ENCODE results near the gene HABP2.

Gene HABP2

GRCh38 chr10:113520690-113521474, 32.0 kb upstream of the HABP2 start:
- DNase-seq (ENCODE audit: low read depth): peak; percentile 37
- peak; percentile 100 for TF ChIP-seq CTCF (conservative IDR thresholded peaks at IDR 0.05; ENCODE audit: low read depth, low read length)
- no peak overlapping the region for H3K4me3 ChIP-seq (ENCODE audit: low read length)

- no peak overlapping the region for H3K4me3 ChIP-seq (ENCODE audit: low read length)
- TF ChIP-seq CTCF (conservative IDR thresholded peaks at IDR 0.05; ENCODE audit: low read depth, low read length): no peak
- no peak for DNase-seq (ENCODE audit: low read depth)
Observed at GRCh38 chr10:113521475-113521795, 31.4 kb upstream of the HABP2 start.

GRCh38 chr10:113522460-113522859, 30.4 kb upstream of the HABP2 start:
- no peak overlapping the region for H3K4me3 ChIP-seq (ENCODE audit: low read length)
- TF ChIP-seq CTCF (conservative IDR thresholded peaks at IDR 0.05; ENCODE audit: low read depth, low read length): no peak
- no peak for DNase-seq (ENCODE audit: low read depth)

GRCh38 chr10:113523071-113523470, 29.8 kb upstream of the HABP2 start:
- no peak overlapping the region for H3K4me3 ChIP-seq (ENCODE audit: low read length)
- DNase-seq (ENCODE audit: low read depth): no peak
- no peak for TF ChIP-seq CTCF (conservative IDR thresholded peaks at IDR 0.05; ENCODE audit: low read depth, low read length)

GRCh38 chr10:113523628-113524027, 29.2 kb upstream of the HABP2 start:
- TF ChIP-seq CTCF (conservative IDR thresholded peaks at IDR 0.05; ENCODE audit: low read depth, low read length): no peak
- DNase-seq (ENCODE audit: low read depth): no peak
- H3K4me3 ChIP-seq (ENCODE audit: low read length): no peak overlapping the region

- no peak overlapping the region for H3K4me3 ChIP-seq (ENCODE audit: low read length)
- TF ChIP-seq CTCF (conservative IDR thresholded peaks at IDR 0.05; ENCODE audit: low read depth, low read length): peak; percentile 17
- no peak for DNase-seq (ENCODE audit: low read depth)
Observed at GRCh38 chr10:113524120-113524519, 28.7 kb upstream of the HABP2 start.
